ENCODE results near the gene MROH7.

Gene MROH7

GRCh38 chr1:54744696-54745095 lies 103.1 kb downstream of the MROH7 start:
- no peak for DNase-seq

- no peak for DNase-seq
Measured at GRCh38 chr1:54745274-54745673, 103.7 kb downstream of the MROH7 start.

GRCh38 chr1:54745864-54746263 lies 104.3 kb downstream of the MROH7 start:
- DNase-seq: no peak

- DNase-seq: no peak
Measured at GRCh38 chr1:54748094-54748835, 106.7 kb downstream of the MROH7 start.

- no peak for DNase-seq
Measured at GRCh38 chr1:54750596-54750995, 109.0 kb downstream of the MROH7 start.

GRCh38 chr1:54751426-54751825 lies 109.8 kb downstream of the MROH7 start:
- no peak for DNase-seq

GRCh38 chr1:54754045-54754444 lies 112.5 kb downstream of the MROH7 start:
- no peak for DNase-seq

- DNase-seq: no peak
Measured at GRCh38 chr1:54754486-54755285, 113.1 kb downstream of the MROH7 start.

GRCh38 chr1:54757833-54758232 lies 116.2 kb downstream of the MROH7 start:
- no peak for DNase-seq

GRCh38 chr1:54758678-54759348 lies 117.2 kb downstream of the MROH7 start:
- no peak for DNase-seq
